RCC 7860 (cell line): Measurements from ENCODE around the gene PSD2.

Experiments used
- DNase-seq: peaks from one replicate; pipeline ENCODE4 v3.0.0-alpha.2; 2015; ENCODE audit warnings: low spot score
- FAIRE-seq: peaks from 2 replicates; lab custom pipeline; 2012; peaks lifted over from hg19 to GRCh38; lab: Jason Lieb, UNC

The PSD2 gene

GRCh38 chr5:139835656-139836055, 40.0 kb downstream of the PSD2 start:
- no peak for FAIRE-seq
- DNase-seq = no peak

- no peak for FAIRE-seq
- no peak for DNase-seq
These were observed 41.0 kb downstream of the PSD2 start for GRCh38 chr5:139836469-139837208.

GRCh38 chr5:139837711-139838380, 42.2 kb downstream of the PSD2 start:
- no peak for DNase-seq
- FAIRE-seq = no peak

- FAIRE-seq (no peak), DNase-seq (no peak)
These were observed 43.0 kb downstream of the PSD2 start for GRCh38 chr5:139838381-139839197.

GRCh38 chr5:139839232-139839815, 43.7 kb downstream of the PSD2 start:
- FAIRE-seq (no peak), DNase-seq (no peak)

- no peak for FAIRE-seq
- DNase-seq = no peak
These were observed 44.3 kb downstream of the PSD2 start for GRCh38 chr5:139839918-139840317.

- DNase-seq = no peak
- FAIRE-seq = no peak
These were observed 45.9 kb downstream of the PSD2 start for GRCh38 chr5:139841549-139841948.

GRCh38 chr5:139842321-139842720, 46.7 kb downstream of the PSD2 start:
- no peak for DNase-seq
- FAIRE-seq = no peak

GRCh38 chr5:139843991-139844390, 48.4 kb downstream of the PSD2 start:
- no peak for FAIRE-seq
- DNase-seq = no peak

- peak; percentile 23 for FAIRE-seq
- DNase-seq = peak; percentile 63
These were observed 49.0 kb downstream of the PSD2 start for GRCh38 chr5:139844472-139845145.

GRCh38 chr5:139845846-139846681, 50.5 kb downstream of the PSD2 start:
- DNase-seq = no peak
- no peak for FAIRE-seq

GRCh38 chr5:139847091-139847490, 51.5 kb downstream of the PSD2 start:
- FAIRE-seq = no peak
- no peak for DNase-seq

GRCh38 chr5:139847790-139848507, 52.3 kb downstream of the PSD2 start:
- no peak for DNase-seq
- FAIRE-seq = no peak

GRCh38 chr5:139848508-139849100, 53.0 kb downstream of the PSD2 start:
- DNase-seq = no peak
- no peak for FAIRE-seq

- FAIRE-seq = no peak
- no peak for DNase-seq
These were observed 53.9 kb downstream of the PSD2 start for GRCh38 chr5:139849501-139849900.

GRCh38 chr5:139849942-139850341, 54.3 kb downstream of the PSD2 start:
- DNase-seq = no peak
- no peak for FAIRE-seq

GRCh38 chr5:139850423-139851016, 54.9 kb downstream of the PSD2 start:
- FAIRE-seq (no peak), DNase-seq (no peak)

- no peak for DNase-seq
- no peak for FAIRE-seq
These were observed 56.0 kb downstream of the PSD2 start for GRCh38 chr5:139851558-139851957.
